BE2C (cell line): Measurements from ENCODE around the gene PIP5K1B.

Source experiments
- DNase-seq: peaks from one replicate; pipeline ENCODE4 v3.0.0-alpha.2; 2020
- H3K27me3 ChIP-seq: fragments of 250-450 bp; sonication (Bioruptor Pico); 2 replicates; pipeline ENCODE4 v1.5.1; 2020; ENCODE audit warnings: mild to moderate bottlenecking
- H3K36me3 ChIP-seq: fragments of 250-450 bp; sonication (Bioruptor Pico); 2 replicates; pipeline ENCODE4 v1.5.1; 2020; ENCODE audit warnings: mild to moderate bottlenecking
- H3K4me1 ChIP-seq: fragments of 250-450 bp; sonication (Bioruptor Pico); 2 replicates; pipeline ENCODE4 v1.5.1; 2020
- H3K4me3 ChIP-seq: 2 replicates; pipeline ENCODE4 v1.5.1; 2011; ENCODE audit warnings: low read depth, low read length
- H3K9me3 ChIP-seq: fragments of 250-450 bp; sonication (Bioruptor Pico); 2 replicates; pipeline ENCODE4 v1.5.1; 2020
- TF ChIP-seq, protein P1 (sequence below): IDR thresholded peaks from 2 replicates; pipeline ENCODE4 v1.5.1; 2012; ENCODE audit warnings: mild to moderate bottlenecking, low read depth, low read length

PIP5K1B gene

DNA sequence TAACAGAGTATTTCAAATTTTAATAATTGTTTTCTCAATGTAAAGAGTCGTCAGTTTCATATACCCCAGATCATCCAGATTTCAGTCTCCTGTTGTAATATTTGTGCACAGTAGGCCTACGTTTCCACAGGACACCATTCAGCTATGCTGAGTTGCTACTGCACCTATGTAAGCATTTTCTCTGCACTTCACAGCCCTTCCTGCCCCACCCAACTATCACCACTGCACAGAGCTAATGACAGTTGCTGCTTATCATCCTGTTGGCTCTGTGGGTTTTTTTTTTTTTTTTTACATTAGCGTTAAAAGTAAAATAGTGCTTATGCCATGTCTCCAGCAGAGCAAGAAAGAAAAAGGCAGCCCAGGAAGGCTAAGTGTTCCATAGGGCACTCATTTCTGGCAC lies 314.8 kb downstream of the PIP5K1B start:
- Histone ChIP-seq H3K4me1 (no peaks in the 10 kb centered on the region), H3K27me3 (peaks cover 8% of the 10 kb centered on the region), H3K36me3 (no peaks in the 10 kb centered on the region), H3K9me3 (no peaks in the 10 kb centered on the region), H3K4me3 (no peak overlapping the region)
- TF ChIP-seq, protein P1, sequence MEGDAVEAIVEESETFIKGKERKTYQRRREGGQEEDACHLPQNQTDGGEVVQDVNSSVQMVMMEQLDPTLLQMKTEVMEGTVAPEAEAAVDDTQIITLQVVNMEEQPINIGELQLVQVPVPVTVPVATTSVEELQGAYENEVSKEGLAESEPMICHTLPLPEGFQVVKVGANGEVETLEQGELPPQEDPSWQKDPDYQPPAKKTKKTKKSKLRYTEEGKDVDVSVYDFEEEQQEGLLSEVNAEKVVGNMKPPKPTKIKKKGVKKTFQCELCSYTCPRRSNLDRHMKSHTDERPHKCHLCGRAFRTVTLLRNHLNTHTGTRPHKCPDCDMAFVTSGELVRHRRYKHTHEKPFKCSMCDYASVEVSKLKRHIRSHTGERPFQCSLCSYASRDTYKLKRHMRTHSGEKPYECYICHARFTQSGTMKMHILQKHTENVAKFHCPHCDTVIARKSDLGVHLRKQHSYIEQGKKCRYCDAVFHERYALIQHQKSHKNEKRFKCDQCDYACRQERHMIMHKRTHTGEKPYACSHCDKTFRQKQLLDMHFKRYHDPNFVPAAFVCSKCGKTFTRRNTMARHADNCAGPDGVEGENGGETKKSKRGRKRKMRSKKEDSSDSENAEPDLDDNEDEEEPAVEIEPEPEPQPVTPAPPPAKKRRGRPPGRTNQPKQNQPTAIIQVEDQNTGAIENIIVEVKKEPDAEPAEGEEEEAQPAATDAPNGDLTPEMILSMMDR: no peak
- no peak for DNase-seq

DNA sequence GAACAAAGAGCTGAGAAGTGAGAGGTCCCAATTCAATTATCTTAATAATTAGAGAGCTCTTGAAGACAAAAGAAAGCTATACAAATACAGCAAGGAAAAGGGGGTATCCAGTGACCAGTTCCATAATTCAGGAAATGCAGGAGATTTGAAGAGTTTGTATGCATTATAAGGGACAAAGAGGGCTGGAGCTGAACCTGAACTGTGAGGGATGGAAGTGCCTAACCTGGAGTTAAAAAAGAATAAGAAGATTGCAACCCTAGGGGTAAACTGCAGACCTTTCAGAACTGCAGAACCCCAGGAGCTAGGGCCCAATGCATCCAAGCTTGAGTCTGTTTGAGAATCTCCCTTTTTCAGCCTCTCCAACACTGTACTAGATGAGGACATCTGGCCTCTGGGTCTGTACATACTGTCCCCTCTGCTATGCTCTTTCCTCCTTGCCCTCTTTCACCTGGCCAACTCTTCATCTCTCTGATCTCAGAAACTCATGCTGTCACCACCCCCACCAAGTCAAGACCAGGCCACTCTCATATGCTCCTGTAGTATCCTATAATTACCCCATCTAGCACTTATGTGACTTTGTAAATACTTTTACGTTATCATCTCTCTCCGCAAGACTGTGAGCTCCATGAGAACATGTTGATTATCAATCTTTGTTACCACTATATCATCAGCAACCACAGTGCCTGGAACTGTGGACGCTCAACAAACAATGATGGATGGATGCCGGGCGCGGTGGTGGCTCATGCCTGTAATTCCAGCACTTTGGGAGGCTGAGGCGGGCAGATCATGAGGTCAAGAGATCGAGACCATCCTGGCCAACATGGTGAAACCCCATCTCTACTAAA lies 315.5 kb downstream of the PIP5K1B start:
- Histone ChIP-seq H3K27me3 (peaks cover 8% of the 10 kb centered on the region), H3K36me3 (no peaks in the 10 kb centered on the region), H3K9me3 (no peaks in the 10 kb centered on the region), H3K4me3 (no peak overlapping the region), H3K4me1 (no peaks in the 10 kb centered on the region)
- DNase-seq: no peak
- TF ChIP-seq, protein P1: no peak

DNA sequence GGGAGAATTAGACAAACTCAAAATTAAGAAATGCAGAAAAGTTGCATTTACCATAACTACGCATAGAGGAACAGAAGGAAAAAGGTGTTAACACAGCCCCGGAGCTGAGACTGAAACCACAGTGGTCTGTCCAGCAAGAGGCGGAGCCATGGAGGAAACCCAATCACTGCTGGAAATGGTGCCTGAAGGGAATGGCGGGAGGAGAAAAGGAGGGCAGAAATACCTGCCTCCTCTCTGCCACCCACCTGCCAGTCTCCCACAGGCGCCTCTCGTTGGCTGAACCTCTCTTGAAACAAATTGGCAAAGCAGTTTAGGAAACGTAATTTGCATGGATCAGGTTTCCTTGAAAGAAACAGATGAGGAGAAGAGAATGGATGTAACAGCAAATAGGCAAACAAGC lies 318.6 kb downstream of the PIP5K1B start:
- Histone ChIP-seq H3K4me1 (no peaks in the 10 kb centered on the region), H3K27me3 (peaks cover 8% of the 10 kb centered on the region), H3K4me3 (peak overlapping the region; percentile 34), H3K9me3 (no peaks in the 10 kb centered on the region), H3K36me3 (no peaks in the 10 kb centered on the region)
- TF ChIP-seq, protein P1: no peak
- no peak for DNase-seq

DNA sequence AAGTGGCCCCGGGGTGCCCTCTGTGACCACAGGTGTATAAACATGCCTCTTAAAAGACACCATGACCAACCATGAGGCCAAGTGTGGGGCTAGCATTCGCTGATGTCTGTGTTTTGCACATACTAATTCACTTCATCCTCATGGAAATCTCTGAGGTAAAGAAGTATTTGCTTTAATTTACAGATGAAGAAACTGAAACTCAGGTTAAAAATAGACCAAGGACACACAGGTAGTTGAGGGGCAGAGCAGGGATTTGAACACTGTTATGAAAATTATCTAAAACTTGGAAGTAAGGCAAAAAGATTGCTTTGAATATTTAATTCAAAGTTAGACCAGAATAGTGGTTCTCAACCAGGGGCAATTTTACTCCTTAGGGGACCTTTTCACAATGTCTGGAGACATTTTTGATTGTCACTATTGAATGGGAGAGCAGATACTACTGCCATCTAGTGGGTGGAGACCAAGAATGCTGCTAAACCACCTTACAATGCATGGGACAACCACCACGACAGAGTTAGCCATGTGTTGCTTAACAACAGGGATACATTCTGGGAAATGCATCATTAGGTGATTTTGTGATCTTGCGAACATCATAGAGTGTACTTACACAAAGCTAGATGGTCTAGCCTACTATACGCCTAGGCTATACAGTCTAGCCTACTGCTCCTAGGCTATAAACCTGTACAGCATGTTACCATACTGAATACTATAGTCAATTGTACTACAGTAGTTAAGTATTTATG lies 322.5 kb downstream of the PIP5K1B start:
- Histone ChIP-seq H3K4me1 (no peaks in the 10 kb centered on the region), H3K9me3 (peaks cover 3% of the 10 kb centered on the region; the same call in 1 of the 2 replicates), H3K36me3 (no peaks in the 10 kb centered on the region), H3K4me3 (no peak overlapping the region), H3K27me3 (peaks cover 6% of the 10 kb centered on the region)
- peak; percentile 33 for DNase-seq
- TF ChIP-seq, protein P1: peak; percentile 93

DNA sequence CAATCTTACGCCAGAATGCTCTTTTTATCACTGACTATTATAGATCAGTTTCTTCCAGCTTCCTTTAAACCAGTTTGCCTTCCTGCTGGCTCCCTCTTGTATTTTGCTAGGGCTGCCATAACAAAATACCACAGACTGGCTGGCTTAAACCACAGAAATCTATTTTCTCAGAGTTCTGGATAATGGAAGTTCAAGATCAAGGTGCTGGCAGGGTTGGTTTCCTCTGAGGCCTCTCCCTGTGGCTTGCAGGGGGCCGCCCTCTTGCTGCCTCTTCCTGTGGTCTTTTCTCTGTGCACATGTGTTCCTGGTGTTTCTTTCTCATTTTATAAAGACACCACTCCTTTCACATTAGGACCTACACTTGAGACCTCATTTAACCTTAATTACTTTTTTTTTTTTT lies 323.7 kb downstream of the PIP5K1B start:
- TF ChIP-seq, protein P1: no peak
- no peak overlapping the region for H3K4me3 ChIP-seq
- H3K27me3 ChIP-seq: peaks cover 3% of the 10 kb centered on the region; the same call in 1 of the 2 replicates
- peaks cover 3% of the 10 kb centered on the region; the same call in 1 of the 2 replicates for H3K9me3 ChIP-seq
- H3K36me3 ChIP-seq: no peaks in the 10 kb centered on the region
- H3K4me1 ChIP-seq: no peaks in the 10 kb centered on the region
- DNase-seq: no peak
